Measurements from ENCODE around the gene ANP32A.
"Not testable (repeated sequence)": the region's sequence is repeated elsewhere in the genome, so short reads cannot be mapped to it uniquely, and the experiment has no call there.

The ANP32A gene

DNA sequence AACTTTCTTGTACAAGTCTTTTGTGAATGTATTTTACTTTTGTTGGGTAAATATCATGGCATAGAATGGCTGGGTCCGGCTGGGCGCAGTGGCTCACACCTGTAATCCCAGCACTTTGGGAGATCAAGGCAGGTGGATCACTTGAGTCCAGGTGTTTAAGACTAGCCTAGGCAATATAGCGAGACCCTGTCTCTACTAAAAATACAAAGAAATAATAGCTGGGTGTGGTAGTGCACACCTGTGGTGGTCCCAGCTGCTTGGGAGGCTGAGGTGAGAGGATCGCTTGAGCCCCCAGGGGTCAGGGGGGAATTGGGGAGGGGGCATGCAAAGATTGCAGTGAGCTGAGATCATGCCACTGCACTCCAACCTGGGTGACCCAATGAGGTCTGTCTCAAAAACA lies 52.9 kb downstream of the ANP32A start:
- TF ChIP-seq, protein P1, sequence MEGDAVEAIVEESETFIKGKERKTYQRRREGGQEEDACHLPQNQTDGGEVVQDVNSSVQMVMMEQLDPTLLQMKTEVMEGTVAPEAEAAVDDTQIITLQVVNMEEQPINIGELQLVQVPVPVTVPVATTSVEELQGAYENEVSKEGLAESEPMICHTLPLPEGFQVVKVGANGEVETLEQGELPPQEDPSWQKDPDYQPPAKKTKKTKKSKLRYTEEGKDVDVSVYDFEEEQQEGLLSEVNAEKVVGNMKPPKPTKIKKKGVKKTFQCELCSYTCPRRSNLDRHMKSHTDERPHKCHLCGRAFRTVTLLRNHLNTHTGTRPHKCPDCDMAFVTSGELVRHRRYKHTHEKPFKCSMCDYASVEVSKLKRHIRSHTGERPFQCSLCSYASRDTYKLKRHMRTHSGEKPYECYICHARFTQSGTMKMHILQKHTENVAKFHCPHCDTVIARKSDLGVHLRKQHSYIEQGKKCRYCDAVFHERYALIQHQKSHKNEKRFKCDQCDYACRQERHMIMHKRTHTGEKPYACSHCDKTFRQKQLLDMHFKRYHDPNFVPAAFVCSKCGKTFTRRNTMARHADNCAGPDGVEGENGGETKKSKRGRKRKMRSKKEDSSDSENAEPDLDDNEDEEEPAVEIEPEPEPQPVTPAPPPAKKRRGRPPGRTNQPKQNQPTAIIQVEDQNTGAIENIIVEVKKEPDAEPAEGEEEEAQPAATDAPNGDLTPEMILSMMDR (conservative IDR thresholded peaks at IDR 0.05; ENCODE audit: low read depth, low read length) = no peak
- no peak overlapping the region for H3K4me3 ChIP-seq (ENCODE audit: low read depth, low read length)
- no peak for DNase-seq (ENCODE audit: low read depth)

DNA sequence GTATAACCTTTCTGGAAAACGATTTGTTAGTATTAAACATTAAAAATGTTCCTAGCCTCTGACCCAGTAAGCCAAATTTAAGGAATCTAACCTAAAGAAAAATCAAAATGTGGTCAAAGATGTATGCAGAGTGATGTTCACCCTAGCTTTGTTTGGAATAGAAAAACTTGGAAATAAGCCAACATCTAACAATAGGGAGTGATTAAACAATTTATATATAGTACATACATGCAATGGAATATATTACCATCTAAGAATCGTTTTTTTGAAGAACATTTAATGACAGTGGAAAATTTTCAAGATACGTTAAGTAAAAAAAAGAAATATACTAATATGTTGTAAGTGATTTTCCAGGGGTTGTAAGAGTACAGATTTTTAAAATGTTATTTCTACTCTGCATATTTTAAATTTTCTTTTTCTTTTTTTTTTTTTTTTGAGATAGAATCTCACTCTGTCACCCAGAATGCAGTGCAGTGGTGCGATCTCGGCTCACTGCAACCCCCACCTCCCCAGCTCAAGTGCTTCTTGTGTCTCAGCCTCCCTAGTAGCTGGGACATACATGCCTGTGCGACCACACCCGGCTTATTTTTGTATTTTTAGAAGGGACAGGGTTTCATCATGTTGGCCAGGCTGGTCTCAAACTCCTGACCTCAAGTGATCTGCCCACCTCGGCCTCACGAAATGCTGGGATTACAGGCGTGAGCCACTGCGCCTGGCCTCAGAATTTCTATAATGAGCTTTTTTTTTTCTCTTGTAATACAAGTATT lies 54.9 kb downstream of the ANP32A start:
- no peak overlapping the region for H3K4me3 ChIP-seq (ENCODE audit: low read depth, low read length)
- TF ChIP-seq, protein P1 (conservative IDR thresholded peaks at IDR 0.05; ENCODE audit: low read depth, low read length) = no peak
- no peak for DNase-seq (ENCODE audit: low read depth)

DNA sequence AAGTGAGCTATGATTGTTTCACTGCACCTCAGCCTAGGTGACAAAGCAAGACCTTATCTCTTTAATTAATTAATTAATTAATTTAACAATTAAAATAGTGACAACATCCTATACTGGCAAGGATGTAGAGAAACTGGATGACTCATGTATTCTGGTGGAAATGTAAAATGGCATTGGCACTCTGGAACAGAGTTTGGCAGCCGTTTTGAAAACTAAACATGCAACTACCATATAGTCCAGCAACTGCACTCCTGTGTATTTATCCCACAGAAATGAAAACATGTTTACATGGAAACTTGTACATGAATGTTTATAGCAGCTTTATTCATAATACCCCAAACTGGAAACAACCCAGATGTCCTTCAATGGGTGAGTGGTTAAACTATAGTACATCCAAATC lies 56.6 kb downstream of the ANP32A start:
- no peak for DNase-seq (ENCODE audit: low read depth)
- TF ChIP-seq, protein P1 (conservative IDR thresholded peaks at IDR 0.05; ENCODE audit: low read depth, low read length) = no peak
- H3K4me3 ChIP-seq (ENCODE audit: low read depth, low read length) = no peak overlapping the region

DNA sequence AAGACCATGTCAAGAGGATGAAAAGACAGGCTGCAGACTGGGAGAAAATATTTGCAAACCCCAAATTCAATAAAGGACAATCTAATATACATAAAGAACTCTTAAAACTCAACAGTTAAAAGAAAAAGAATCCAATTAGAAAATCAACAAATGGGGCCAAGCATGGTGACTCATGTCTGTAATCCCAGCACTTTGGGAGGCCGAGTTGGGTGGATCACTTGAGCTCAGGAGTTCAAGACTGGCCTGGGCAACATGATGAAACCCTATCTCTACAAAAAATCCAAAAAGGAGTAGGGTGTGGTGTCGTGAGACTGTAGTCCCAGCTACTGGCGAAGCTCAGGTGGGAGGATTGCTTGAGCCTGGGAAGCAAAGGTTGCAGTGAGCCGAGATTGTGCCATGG lies 57.6 kb downstream of the ANP32A start:
- H3K4me3 ChIP-seq (ENCODE audit: low read depth, low read length) = no peak overlapping the region
- TF ChIP-seq, protein P1 (conservative IDR thresholded peaks at IDR 0.05; ENCODE audit: low read depth, low read length) = no peak
- no peak for DNase-seq (ENCODE audit: low read depth)

DNA sequence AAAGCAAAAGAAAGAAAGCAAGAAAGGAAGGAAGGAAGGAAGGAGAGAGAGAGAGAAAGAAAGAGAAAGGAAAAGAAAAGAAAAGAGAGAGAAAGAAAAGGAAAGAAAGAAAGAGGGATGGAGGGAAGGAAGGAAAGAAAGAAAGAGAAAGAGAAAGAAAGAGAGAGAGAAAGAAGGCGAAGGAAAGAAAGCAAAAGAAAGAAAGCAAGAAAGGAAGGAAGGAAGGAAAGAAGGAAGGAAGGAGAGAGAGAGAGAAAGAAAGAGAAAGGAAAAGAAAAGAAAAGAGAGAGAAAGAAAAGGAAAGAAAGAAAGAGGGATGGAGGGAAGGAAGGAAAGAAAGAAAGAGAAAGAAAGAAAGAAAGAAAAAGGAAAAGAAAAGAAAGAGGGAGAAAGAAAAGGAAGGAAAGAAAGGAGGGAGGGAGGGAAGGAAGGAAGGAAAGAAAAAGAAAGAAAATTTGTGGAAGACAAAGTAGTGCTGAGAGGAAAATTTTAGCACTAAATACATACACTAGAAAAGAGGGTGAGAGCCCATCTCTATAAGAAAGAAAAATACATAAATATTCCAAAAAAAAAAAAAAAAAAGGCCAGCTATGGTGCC lies 60.6 kb downstream of the ANP32A start:
- H3K4me3 ChIP-seq (ENCODE audit: low read depth, low read length); DNase-seq (ENCODE audit: low read depth): not testable (repeated sequence)

DNA sequence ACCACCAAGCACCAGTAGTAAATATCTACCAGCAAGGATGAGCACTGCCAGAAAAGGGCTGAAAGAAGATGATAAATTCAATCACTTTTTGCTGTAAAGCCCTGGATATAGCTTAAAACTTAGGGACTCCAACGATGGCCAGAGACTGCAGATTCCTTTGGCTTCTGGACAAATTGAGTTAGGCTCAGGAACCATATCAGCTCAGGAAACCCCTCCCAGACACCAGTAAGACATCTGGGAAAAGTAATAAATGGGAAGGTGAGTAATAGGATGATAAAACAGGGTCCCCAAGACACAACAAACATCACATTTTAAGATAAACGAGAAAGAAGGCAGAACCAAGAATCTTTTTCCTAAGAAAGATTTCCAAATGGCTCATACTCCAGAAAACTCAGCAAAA lies 65.0 kb downstream of the ANP32A start:
- TF ChIP-seq, protein P1 (conservative IDR thresholded peaks at IDR 0.05; ENCODE audit: low read depth, low read length) = no peak
- DNase-seq (ENCODE audit: low read depth) = no peak
- H3K4me3 ChIP-seq (ENCODE audit: low read depth, low read length) = no peak overlapping the region

DNA sequence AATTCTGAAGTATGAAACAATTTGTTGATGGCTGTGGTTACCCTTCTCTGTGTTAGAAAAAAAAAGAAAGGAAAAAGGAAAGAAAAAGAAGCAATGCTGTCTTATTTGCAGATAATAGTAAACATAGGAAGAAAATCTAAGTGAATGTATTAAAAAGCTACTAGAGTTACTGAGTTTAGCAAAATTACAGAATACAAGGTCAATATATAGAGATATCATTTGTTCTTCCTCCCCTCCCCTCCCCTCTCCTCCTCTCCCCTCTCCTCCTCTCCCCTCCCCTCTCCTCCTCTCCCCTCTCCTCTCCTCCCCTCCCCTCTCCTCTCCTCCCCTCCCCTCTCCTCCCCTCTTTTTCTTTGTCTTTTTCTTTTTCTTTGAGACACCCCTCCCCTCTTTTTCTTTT lies 69.1 kb downstream of the ANP32A start:
- no peak for DNase-seq (ENCODE audit: low read depth)
- TF ChIP-seq, protein P1 (conservative IDR thresholded peaks at IDR 0.05; ENCODE audit: low read depth, low read length) = no peak
- H3K4me3 ChIP-seq (ENCODE audit: low read depth, low read length) = no peak overlapping the region

All from choroid plexus epithelial cell (primary cell).